NCI-H146 (cell line): ENCODE data around the gene PCBP4.

Source experiments
- DNase-seq: peaks from one replicate; lab custom pipeline; 2025; lab: John Stamatoyannopoulos, UW

PCBP4 gene

DNA sequence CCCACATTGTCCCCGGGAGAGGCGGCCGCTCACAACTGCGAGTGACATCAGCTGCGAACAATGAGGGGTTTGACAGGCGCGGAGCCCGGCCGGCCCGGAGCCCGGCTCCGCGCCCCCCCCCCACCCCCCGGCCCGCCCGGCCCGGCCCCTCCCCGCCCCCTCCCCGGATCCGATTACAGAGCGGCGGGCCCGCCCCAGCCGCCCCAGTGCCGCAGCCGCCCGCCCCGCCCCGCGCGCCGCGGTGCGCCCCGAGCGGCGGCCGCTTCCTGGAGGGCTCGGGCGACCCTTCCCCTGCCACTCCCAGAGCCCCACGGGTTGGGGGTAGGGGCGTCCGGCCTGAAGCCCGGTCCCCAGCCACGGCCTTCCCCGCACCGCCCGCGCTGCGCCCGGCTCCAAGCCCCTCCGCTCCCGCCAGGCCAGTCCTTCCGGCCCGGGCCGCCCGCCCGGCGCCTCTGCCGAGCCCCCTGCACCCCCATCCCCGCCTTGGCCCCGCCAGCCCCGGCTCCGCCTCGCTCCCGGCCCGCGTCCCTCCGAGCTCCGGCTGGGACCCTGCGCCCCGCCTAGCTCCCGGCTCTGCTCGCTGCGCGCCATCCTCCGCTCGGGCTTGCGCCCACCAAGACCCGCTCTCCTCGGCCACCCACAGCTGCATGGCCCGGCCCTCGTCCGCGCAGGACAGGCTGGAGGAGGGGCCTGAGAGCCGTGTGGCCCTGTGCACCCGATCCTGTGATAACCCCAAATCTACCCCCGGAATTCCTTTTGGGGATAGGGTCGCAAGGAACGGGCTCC lies at the start of gene PCBP4:
Gene PCBP4, minus strand, starts transcription at position 71 of the 786 bp plus-strand sequence. CDS start 6,214 bp downstream, outside the sequence.
- peak; percentile 56 for DNase-seq

DNA sequence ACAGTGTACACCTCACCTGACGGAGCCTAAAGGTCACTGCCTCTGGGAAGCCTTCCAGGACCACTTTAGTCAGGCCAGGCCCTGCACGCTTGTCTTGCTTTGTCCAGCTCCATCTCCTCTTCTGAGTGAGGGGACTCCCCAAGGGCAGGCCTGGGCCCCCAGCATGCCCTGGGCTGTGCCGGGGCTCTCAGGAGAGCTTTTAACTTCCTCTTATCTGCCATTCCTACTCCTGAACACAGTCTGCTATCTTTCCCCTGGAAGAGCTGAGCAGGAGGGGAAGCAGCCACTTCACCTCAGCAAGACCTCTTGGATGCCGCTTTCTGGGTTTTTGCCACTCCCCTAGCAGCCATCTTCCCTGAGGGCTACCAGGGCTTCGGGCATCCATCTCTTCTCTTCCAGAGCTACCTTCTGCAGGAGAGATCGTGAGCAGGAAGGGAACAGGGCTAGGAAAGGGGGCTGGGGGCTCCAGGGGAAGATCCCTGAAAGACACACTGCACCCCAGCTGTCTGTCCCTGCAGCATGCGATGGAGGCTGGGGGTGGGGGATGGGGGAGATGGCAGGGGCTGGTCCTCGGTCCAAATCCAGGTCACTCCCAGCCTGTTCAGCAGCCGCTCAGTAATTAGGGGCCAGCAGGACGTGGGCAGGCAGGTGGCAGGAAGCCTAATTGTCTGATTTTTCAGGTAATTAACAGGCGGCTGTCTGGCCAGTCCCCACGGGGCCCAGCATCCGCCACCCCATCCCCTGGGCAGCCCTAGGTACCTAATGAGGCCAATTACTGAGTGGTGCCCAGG lies 48.4 kb upstream of the PCBP4 start:
- peak; percentile 88 for DNase-seq

DNA sequence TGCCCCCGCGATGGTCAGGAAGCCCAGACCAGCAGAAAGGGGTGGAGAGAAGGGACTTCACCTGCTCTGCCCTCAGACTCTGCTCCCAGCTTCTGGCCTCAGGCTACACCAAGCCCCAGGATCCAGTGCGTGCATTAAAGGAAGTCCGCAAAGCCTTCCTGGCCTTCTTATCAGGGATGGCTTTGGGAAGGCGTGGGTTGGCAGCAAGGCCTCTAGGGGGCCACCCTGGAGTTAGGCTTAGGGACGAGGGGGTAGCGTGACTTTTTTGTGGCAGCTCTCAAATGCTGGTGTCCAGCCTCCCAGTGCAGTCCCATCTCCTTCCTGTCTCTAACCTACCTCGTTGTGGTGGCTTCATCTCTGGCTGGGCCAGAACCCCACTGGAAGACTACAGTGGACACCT lies 47.4 kb upstream of the PCBP4 start:
- peak; percentile 48 for DNase-seq

DNA sequence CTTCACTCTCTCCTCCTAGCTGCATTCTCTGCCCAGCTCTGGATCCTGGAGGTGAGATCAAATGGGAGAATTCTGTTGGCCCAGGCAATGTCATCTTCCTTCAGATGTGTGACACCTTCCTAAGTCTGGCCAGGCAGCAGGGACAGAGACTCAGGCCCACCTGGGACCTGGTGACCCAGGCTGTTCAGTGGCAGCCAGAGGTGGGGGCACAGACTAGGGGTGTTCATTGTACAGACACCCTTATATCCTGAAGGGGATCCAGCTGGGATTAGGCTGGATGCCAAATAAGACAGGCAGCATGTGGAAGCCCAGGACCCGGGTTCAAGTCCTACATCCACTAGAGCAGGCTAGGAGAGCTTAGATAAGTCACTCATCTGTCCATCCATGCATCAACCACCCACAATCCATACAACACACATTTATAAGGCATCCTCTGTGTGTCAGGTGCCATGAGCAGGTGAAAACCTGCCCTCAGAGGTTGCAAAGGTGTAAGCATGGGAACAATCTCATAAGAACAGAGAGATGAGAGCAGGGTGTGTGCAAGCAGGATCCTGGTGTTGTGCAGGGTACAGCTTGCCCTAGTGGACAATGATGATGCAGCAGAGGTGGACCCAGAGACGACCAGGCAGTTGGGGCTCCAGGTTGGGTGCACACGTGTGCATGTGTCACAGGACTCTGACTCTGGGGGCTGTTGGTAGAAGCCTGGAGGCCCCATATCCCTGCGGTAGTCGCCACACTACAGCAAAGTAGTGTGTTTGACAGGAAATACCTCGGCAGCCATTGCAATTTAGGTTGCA lies 46.7 kb upstream of the PCBP4 start:
- DNase-seq = no peak

DNA sequence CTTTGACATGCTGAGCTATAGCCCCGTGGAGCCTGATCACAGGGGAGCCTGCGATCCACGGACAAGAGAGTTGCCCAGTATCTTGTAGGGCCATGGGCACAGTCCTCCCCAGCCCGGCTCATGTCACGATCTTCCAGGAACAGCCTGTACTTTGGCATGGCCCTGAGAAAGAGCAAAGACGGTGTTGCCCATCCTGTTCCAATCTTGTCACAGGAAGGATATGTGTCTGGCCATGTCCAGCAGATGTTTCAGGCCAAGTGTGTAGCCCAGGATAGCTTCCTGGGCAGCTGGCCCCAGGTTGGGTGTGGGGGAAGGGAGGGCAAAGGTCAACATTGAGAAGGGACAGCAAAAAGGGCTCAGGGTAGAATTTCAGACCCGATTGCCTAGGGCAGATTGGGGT lies 45.4 kb upstream of the PCBP4 start:
- no peak for DNase-seq

DNA sequence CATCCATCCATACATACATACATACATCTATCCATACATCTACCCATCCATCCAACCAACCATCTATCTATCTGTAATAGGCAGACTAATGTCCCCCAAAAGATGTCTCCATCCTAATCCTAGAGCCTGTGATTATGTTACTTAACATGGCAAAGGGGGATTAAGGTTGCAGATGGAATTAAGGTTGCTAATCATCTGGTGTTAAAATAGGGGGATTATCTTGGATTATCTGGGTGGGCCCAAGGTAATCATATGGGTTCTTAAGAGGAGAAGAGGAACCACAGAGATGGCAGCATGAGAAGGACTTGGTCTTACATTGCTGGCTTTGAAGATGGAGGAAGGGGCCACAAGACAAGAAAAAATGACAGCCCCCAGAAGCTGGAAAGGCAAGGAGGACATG lies 43.2 kb upstream of the PCBP4 start:
- no peak for DNase-seq

DNA sequence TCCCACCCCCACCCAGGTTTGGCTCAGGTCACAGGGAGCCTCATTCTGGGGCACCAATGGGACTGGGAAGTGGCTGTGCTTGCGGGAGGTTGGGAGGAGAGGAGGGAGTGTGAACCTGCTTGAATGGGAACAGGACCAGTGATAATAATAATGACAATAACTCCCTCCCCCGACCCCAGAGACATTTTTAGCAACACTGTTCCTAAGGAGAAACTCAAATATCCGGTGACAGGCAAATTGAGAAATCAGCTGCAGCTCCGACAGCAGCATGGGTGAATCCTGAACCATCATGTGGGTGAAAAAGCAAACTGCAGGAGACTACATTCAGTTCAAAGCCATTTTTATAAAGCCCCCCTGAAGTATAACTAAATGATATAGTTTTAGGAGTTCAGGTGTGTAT lies 40.0 kb upstream of the PCBP4 start:
- no peak for DNase-seq

DNA sequence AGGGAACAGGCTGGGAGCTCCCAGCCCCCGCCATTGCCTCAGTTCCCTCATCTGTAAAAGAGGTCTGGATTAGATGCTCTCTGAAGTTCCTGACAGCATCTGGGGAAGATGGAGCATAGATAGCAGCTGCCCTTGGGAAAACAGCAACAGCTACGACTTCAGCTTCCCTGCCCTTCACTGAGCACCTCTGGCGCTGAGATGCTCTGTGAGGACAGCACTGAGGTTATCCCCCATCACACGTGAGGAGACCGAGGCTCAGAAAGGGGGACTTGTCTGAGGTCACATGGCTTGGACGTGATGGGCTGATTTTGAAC lies 39.5 kb upstream of the PCBP4 start:
- no peak for DNase-seq

DNA sequence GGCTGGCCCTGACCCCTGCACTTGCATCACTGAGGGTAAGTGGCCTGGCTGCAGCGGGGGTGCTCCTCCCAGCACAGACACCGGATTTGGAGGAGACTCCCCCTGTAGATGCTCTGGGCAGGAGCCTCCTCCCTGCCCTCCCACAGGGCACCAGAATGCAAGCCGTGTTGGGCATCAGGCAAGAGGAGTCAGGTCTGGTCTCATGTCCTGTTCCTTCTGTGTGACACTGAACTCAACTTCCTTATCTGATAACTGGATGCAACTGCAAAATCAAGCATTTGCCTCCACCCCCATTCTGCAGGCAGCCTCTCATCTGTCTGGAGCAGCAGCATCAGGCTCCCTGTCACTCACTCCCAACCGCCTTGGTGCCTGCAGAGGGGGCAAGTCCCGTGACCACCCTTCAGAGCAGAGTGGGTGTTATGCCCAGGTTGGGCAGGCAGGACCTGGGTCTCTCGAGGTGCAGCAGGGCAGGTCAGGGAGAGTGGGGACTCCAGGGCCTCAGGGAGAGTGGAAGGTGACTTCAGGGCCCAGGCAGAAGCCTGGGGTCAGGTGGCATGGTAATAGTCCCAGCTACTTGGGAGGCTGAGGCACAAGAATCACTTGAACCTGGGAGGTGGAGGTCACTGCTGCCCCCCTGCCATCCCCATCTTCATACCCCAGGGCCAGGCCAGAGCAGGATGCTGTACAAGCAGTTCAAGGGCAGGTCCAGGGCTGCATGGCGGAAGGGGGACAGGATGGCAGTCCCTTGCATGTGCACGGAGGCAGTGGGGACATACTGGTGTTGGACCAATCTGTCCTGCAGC lies 39.0 kb upstream of the PCBP4 start:
- no peak for DNase-seq

DNA sequence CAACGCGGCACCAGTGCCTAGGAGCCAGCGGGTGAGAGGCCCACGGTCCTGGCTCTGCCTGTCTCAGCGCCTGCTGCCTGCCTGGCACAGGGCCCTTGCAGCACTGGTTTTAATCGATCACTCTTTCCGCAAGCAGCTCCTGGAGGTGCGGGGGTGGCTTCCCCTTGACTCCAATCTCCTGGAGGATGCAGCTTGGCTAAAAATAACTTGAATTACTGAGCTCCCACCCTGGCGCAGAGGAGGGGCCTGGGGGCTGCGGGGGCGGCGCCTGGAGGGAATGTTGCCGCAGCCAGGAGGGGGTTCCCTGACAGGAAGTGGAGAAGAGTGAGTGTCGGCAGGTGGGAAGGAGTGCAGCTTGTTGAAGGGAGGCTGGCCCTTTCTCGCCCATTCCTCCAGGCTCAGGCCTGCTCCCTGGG lies 38.3 kb upstream of the PCBP4 start:
- DNase-seq = peak; percentile 78

DNA sequence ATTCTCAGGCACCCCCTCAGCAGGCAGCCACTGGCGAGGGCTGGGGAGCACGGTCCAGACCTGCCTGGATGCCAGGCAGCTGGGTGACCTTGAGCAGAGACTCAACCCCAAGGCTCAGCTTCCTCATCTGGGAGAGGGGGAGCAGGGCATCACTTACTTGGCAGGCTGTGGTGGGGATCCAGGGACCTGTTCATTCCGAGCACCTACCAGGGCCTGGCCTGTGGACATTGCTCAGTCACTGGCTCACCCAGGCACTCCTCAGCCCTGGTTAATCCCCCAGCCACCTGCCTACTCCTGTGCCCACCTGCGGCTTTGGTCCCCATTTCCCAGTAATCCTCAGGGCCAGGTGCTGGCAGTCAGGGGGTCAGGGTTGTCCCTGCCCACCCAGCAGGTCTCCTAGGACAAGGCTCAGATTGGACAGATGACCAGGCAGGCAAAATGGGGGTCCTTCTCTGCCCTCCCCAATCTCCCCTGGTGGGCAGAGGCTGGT lies 37.7 kb upstream of the PCBP4 start:
- DNase-seq = peak; percentile 37

DNA sequence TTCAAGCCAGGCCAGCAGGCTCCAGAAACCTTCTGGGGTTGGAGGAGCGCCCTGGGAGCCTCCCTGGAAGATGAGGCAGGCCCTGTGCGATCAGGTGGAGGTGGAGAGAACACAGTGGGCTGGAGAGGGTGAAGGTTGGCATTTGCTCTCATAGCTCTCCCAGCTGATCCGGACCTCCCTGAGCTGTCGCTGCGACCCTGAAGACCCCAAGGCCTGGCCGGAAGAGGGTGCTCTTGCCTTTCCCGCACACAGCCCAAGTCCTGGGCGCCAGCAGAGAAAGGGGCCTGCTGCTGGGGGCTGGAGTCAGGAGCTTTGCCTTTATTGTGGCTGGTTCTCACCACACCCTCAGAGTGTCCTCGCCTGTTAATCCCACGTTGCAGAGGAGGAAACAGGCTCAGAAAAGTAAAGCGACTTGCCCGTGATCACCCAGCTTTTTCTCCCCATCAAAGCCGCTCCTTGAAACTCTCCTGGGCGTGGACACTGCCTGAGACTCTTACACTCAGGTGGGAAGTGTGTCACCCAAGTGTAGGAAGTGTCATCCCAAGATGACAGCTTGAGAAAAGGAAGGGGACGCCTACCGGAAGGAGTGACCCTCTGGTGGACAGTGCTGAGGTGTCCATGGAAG lies 37.0 kb upstream of the PCBP4 start:
- peak; percentile 18 for DNase-seq

DNA sequence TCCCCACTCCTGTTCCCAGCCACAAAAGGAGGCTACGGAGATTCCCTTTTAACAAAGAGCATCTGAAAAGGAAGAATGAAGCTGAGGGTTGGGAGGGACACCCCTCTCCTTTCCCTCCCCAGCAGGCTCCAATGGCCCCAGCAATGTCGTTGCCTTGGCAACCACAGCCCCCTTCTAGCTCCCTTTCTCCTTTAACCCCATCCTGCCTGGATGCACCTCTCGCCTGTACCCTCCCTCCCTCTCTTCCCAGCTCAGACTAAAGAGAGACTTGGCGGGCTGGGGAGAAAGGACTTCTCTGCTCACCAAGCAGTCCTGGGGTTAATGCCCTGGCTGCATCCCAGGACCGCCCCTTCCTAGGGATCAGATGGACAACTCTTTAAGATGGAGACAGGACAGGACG lies 35.5 kb upstream of the PCBP4 start:
- no peak for DNase-seq

DNA sequence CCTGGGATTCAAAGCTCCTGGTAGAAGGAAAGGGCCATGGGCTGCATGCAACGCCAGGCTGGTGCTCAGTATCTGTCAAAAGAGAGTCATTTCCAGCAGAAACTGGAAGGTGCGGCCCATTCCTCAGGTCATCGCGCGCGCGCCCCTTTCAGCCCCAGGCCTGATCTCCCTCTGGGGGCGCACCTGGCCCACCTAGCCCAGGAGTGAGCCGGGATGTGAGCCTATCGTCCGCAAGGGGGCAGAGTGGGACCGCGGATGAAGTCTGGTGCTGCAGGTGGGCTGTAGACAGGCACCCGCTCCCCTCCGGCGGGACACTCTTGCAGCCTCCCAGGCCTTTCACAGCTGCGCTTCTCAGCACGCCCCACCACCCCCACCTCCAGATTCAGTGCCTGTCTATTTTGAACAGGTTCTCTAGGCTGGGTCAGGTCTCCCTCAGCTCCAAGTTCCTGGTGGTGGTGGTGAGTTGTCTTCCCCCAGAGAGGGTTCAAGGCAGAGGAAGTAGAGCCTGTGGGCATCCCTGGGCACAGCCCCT lies 34.3 kb upstream of the PCBP4 start:
- DNase-seq = peak; percentile 76

DNA sequence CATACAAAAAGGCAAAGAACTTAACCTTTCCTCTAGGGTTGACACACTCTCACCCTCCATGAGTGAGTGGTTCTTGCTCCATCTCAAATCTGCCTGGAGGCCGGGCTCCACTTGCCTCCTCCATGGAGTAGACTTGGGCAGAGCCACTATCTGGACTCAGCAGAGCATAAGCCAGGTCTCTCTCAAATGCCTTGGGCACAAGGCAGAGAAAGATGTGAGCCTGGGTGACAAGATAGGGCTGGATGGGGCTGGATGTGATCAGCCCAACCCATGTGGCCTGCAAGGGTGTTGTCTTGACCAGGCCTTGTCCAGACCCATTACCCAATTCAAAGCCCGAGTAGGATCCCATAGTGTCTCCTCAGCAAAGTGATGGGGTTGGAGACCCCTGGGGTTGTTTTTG lies 32.6 kb upstream of the PCBP4 start:
- no peak for DNase-seq

DNA sequence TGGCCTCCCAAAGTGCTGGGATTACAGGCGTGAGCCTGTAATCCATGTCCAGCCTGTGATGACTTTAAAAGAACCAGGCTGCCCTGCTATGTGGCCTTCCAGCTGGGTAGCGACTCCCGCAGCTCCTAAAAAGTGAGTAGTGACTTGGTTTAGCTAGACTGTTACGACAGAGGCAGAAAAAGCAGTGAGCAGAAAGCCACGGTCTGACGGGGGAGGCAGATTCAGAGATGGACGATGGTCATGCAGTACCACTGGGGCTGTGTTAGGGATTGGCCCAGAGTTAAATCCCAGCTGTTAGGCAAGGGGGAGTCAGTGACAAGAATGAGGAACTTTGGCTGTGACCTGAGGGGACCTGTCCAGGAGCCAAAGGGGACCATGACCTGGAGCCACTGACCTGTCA lies 31.5 kb upstream of the PCBP4 start:
- no peak for DNase-seq

DNA sequence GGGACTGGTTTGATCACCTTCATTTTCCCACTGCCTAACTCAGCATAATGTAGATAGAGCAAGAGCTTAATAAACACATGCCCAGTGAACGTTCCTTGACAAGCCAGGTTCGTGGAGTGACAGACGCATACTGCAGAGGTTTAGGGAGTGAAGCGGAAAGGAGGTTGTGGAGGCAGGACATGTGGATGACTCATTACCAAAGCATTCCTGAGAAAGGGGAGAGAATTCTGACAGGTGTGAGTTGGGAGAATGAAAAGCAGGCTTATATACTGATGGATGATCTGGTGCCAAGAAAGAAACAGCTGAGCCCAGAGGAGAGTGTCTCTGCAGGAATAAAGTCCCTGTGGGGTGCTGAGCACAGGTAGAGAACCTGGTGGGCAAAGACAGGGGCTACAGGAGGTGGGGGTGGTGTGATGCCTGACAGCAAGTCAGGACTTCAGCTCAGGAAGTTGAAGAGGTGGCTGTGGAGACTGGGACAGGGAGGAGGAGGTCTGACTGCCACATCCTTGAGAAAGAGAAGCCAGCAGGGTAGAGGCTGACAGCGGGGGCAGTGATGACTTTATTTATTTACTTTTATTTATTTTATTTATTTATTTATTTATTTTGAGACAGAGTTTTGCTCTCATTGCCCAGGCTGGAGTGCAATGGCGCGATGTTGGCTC lies 30.8 kb upstream of the PCBP4 start:
- peak; percentile 11 for DNase-seq

DNA sequence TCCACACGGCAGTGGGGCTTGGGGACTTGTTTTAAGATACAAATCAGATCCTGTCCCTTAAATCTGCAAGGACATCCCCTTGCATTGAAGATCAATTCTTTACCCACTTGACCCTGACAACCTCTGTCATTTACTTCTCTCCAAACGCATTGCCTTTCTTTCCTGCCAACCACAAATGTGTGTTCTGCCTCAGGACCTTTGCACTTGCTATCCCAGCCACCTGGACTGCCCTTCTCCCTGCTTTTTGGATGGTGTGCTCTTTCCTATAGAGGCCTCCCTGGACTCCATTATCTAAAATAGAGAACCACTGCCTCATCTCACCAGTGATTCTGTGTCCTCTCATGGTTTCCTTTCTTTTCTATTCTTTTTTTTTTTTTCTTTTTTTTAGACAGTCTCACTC lies 29.9 kb upstream of the PCBP4 start:
- no peak for DNase-seq

DNA sequence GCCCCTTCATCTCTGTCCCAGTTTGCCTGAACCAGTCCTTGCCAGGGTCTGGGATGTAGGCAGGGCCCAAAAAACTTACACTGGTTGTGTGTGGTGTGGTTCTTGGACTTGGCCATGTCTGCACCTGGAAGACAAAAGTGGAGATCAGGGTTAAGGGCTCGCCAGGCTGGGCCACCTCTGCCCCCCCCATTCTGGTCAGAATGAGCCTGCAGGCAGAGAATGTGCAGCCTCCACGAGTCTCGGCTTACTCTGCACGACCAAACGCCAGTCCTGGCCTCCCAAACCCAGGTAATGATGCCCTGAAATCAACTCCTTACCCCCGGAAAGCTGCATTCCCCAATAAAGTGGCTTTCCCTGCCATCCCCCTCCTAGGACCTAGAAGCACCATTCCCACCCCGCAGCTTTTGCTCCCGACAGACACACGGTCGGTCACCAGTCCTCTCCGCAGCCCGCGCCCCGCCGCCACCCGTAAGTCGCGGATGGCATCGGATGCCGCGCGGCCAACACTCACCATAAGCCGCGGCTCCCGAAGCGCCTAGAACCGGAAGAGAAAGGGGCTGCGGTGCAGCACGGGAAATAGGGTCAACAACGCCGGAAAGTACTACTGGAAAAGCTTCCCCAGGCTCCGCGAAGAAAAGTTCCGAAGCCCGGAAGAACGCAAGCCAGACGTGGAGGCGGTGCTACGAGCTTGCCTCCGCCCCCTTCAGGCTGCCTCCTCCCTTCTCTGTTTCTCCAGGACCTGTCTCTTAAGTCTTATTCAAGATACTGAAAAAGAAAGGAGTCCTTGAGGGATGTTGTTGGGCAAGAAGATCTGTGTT lies 28.3 kb upstream of the PCBP4 start, which contains the start of gene RPL29:
Gene RPL29, minus strand, starts transcription at position 550 of the 818 bp plus-strand sequence. Its CDS starts 434 bp downstream, at position 116.
- DNase-seq = peak; percentile 88
